Heart right ventricle (tissue), 16 donors: ENCODE measurements around the gene SRSF4. TPM values are rescaled to one million over a fixed set of nuclear protein-coding genes. Genes with fewer than 3 reads are reported as not detected.

ENCODE experiments used
- ATAC-seq, 8 donors: fragments of 200-7000 bp; cut with Tn5 transposase; one replicate each; pipeline ENCODE4 v1.9.1; 2020; ENCODE audit warnings: mild to moderate bottlenecking in 8 of 8, moderate library complexity in 8 of 8, moderate number of reproducible peaks in 1 of 8
- DNase-seq, 2 donors: peaks; one replicate each; pipeline ENCODE4 v3.0.0-alpha.2; 2020
- H3K27ac ChIP-seq, 10 donors: fragments of 200-600 bp; sonication (generic) in 2 of 10; one replicate each; pipeline versions ENCODE4 v1.5.0 to v1.8.0; 2020 to 2022; ENCODE audit warnings: mild to moderate bottlenecking in 3 of 10
- H3K27me3 ChIP-seq, 7 donors: fragments of 200-600 bp; one replicate each; pipeline ENCODE4 v1.8.0; 2021 to 2022; ENCODE audit warnings: mild to moderate bottlenecking in 2 of 7
- H3K36me3 ChIP-seq, 9 donors: fragments of 200-600 bp; sonication (generic) in 1 of 9; one replicate each; pipeline versions ENCODE4 v1.5.0 to v1.8.0; 2020 to 2022; ENCODE audit warnings: mild to moderate bottlenecking in 2 of 9
- H3K4me1 ChIP-seq, 9 donors: fragments of 200-600 bp; sonication (generic) in 1 of 9; one replicate each; pipeline versions ENCODE4 v1.5.0 to v1.8.0; 2020 to 2022; ENCODE audit warnings: mild to moderate bottlenecking in 4 of 9
- H3K4me3 ChIP-seq, 10 donors: fragments of 200-600 bp; sonication (generic) in 2 of 10; one replicate each; pipeline versions ENCODE4 v1.5.0 to v1.8.0; 2020 to 2022; ENCODE audit warnings: mild to moderate bottlenecking in 7 of 10, moderate library complexity in 2 of 10
- H3K9me3 ChIP-seq, 11 donors: fragments of 200-600 bp in 10 of 11; sonication (generic) in 2 of 11; one replicate each; pipeline versions ENCODE4 v1.5.0 to v1.8.0; 2013 to 2022; ENCODE audit warnings: mild to moderate bottlenecking in 2 of 11, control low read depth in 1 of 11, moderate library complexity in 1 of 11
- WGBS, 2 donors: extraction: QIAGEN DNeasy Blood & Tissue Kit; methylation state at CpG; one replicate each; pipeline ENCODE4 v1.1.7; 2013; ENCODE audit warnings: inconsistent platforms in 1 of 2; 5-methylcytosine and 5-hydroxymethylcytosine counted together
- intact Hi-C, 10 donors: fragments of 100-400 bp; cut with DNase I; formaldehyde crosslinking; loops; one replicate each; pipeline versions ENCODE4 v1.11.1 to v1.14.2; 2022
- polyA plus RNA-seq, 2 donors: library from polyadenylated mRNA; stranded (reverse); fragments of 200-250 nt; gene quantifications; one replicate each; pipeline ENCODE4 v1.2.3, GENCODE V29; 2013
- total RNA-seq, 10 donors: library from RNA; stranded (reverse); fragmentation: NEBNext Ultra II Directional in 3 of 10; extraction: Animal tissue kit (Norgen Biotek cat#: 25700) in 3 of 10; gene quantifications; one replicate each; pipeline versions ENCODE4 v1.2.1 to v1.2.4, GENCODE V29; 2021 to 2023
- TF ChIP-seq, protein P1 (sequence below), 9 donors: fragments of 200-600 bp; sonication (generic) in 2 of 9; IDR thresholded peaks; one replicate each; pipeline versions ENCODE4 v1.5.0 to v1.8.0; 2021 to 2022; ENCODE audit warnings: antibody characterized with exemption in 9 of 9, mild to moderate bottlenecking in 5 of 9, moderate library complexity in 1 of 9
- donor health status: Arrhythmogenic right ventricular cardiomyopathy.
- donor health status: ischemic (EF 13 %, LVEDD 7.1; RV severe dilation, severe dysfunction).
- donor health status: healthy with polysubstance abuse.
- donor health status: DM: no; HTN: yes; CAD: no.
- donor health status: DM: no; HTN: no; CAD: no.
- donor health status: ischemic (EF 25% LVEDD 6.9; RV normal size, moderate dysfunction).
- donor health status: ischemic (EF 25% LVEDD 5.7; RV mildly dilated, moderate dysfunction).
- donor health status: healthy.
- donor health status: DM: yes; HTN: yes; CAD: no.
- donor health status: Ischemic cardiomyopathy.
- donor health status: ischemic (EF 35%, LVEDD 5.7; RV mildly dilated, moderate dysfunction).
- donor health status: nonischemic (EF 11% LVEDD 7.7; RV severe dilation, severe dysfunction).
- donor health status: DM: yes; HTN: yes; CAD: no.
- donor health status: PGD.
- donor health status: ischemic (EF 29% LVEDD 5.4; RV normal size, mild dysfunction).
- donor health status: nonischemic (EF 23%, LVEDD 6.1; RV moderate dilation, normal function).

SRSF4 gene
- total and polyA plus RNA-seq, 12 donors: 40.8 to 67.8 (median 49.0) TPM

DNA sequence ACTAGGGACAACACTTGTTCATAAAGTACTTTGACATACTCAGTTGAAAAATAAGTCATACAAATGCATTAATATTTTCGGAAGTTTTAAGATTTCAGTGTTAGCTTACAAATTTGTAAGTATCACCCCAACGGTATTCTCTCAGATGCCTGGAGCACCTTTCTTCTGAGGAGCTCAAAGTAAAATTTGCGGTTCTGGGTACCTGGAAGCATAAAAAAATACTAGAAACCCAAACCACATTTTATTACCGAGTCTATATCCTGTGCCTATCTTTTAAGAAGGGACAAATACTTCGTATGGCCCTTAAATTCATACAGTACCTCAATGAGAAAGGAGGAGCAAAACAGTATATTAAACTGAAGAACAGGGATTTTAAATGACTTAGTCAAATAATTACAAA is 10.2 kb downstream of the SRSF4 start:
- no peak overlapping the region for H3K4me3 ChIP-seq
- intact Hi-C loops: loop anchor here in 1 of 10 donors (10.0 kb wide), 1 partner anchor 47 kb away; the partner anchor contains the start of gene TMEM200B
- ATAC-seq (no peak), DNase-seq (no peak)
- no peaks in the 10 kb centered on the region for H3K9me3 ChIP-seq
- peak overlapping the region in 1 of 10 donors; percentile 32 for H3K27ac ChIP-seq
- no peaks in the 10 kb centered on the region for H3K27me3 ChIP-seq
- TF ChIP-seq, protein P1, sequence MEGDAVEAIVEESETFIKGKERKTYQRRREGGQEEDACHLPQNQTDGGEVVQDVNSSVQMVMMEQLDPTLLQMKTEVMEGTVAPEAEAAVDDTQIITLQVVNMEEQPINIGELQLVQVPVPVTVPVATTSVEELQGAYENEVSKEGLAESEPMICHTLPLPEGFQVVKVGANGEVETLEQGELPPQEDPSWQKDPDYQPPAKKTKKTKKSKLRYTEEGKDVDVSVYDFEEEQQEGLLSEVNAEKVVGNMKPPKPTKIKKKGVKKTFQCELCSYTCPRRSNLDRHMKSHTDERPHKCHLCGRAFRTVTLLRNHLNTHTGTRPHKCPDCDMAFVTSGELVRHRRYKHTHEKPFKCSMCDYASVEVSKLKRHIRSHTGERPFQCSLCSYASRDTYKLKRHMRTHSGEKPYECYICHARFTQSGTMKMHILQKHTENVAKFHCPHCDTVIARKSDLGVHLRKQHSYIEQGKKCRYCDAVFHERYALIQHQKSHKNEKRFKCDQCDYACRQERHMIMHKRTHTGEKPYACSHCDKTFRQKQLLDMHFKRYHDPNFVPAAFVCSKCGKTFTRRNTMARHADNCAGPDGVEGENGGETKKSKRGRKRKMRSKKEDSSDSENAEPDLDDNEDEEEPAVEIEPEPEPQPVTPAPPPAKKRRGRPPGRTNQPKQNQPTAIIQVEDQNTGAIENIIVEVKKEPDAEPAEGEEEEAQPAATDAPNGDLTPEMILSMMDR (IDR thresholded peaks at IDR 0.05): no peak
- peaks cover 0 to 58% (median 2%) of the 10 kb centered on the region in 9 donors for H3K36me3 ChIP-seq
- WGBS, 2 donors: 83 to 86% methylated on average over 5 of the region's 5 CpGs
- peaks cover 6 to 74% (median 46%) of the 10 kb centered on the region in 9 donors for H3K4me1 ChIP-seq

DNA sequence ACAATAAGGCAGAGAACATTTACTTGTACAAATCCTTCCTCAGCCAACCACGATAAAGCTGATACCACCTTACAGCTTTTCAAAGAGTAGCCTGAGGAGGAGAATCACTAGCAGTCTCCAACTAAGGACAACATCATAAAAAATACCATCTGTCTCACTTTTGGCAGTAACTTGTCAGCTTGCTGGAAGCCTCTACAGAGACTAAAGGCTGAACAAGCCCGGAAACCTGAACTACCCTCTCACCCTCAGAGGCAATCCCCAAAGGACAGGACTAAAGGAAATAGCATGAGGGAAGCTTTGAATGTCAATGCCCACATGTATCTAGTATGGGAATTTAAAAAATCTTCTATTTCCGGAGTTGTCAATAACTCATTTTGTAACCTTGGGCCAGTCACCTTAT is 10.6 kb downstream of the SRSF4 start:
- peak in 2 of 8 donors; percentile 9 to 44 for ATAC-seq
- TF ChIP-seq, protein P1 (IDR thresholded peaks at IDR 0.05): no peak
- DNase-seq: no peak
- WGBS, 2 donors: 28 to 34% methylated on average over 3 of the region's 3 CpGs
- intact Hi-C loops: loop anchor here in 1 of 10 donors (10.0 kb wide), 1 partner anchor 46 kb away; the partner anchor contains the start of gene TMEM200B
- peaks cover 0 to 62% (median 6%) of the 10 kb centered on the region in 9 donors for H3K36me3 ChIP-seq
- H3K4me1 ChIP-seq: peaks cover 6 to 74% (median 45%) of the 10 kb centered on the region in 9 donors
- no peaks in the 10 kb centered on the region for H3K27me3 ChIP-seq
- H3K27ac ChIP-seq: peak overlapping the region in 2 of 10 donors; percentile 9 to 32
- H3K4me3 ChIP-seq: no peak overlapping the region
- H3K9me3 ChIP-seq: no peaks in the 10 kb centered on the region

GRCh38 chr1:29169976-29170375 is 11.7 kb downstream of the SRSF4 start:
- no peak overlapping the region for H3K27ac ChIP-seq
- peaks cover 6 to 75% (median 41%) of the 10 kb centered on the region in 9 donors for H3K4me1 ChIP-seq
- TF ChIP-seq, protein P1 (IDR thresholded peaks at IDR 0.05): no peak
- H3K36me3 ChIP-seq: peaks cover 0 to 71% (median 14%) of the 10 kb centered on the region in 9 donors
- DNase-seq (no peak), ATAC-seq (no peak)
- no peak overlapping the region for H3K4me3 ChIP-seq
- 75 to 76% methylated on average over 3 of the region's 3 CpGs for WGBS, 2 donors
- no peaks in the 10 kb centered on the region for H3K9me3 ChIP-seq
- intact Hi-C loops: loop anchor here in 1 of 10 donors (10.0 kb wide), 1 partner anchor 45 kb away; the partner anchor contains the start of gene TMEM200B
- H3K27me3 ChIP-seq: no peaks in the 10 kb centered on the region

- TF ChIP-seq, protein P1 (IDR thresholded peaks at IDR 0.05): no peak
- Histone ChIP-seq H3K27ac (no peak overlapping the region), H3K4me3 (no peak overlapping the region), H3K9me3 (no peaks in the 10 kb centered on the region), H3K36me3 (peaks cover 0 to 85% (median 14%) of the 10 kb centered on the region in 9 donors), H3K4me1 (peaks cover 6 to 81% (median 50%) of the 10 kb centered on the region in 9 donors), H3K27me3 (no peaks in the 10 kb centered on the region)
- 97 to 98% methylated on average over 9 of the region's 9 CpGs for WGBS, 2 donors
- DNase-seq: no peak
- intact Hi-C loops: no loop called here
- no peak for ATAC-seq
These were observed 13.8 kb downstream of the SRSF4 start for GRCh38 chr1:29167904-29168303.
